Kidney (tissue), 14 donors: ENCODE measurements around the gene ATP6V1B1. TPM values are rescaled to one million over a fixed set of nuclear protein-coding genes. Genes with fewer than 3 reads are reported as not detected.

Experiments
- DNase-seq, 5 donors: peaks; one replicate each; pipeline ENCODE4 v3.0.0-alpha.2; 2013 to 2020
- FAIRE-seq: peaks from 2 replicates; lab custom pipeline; 2012; peaks lifted over from hg19 to GRCh38; lab: Jason Lieb, UNC
- H3K27ac ChIP-seq, 2 donors: one replicate each; pipeline ENCODE4 v1.7.0; 2013; ENCODE audit warnings: low read depth in 2 of 2, low read length in 2 of 2, inconsistent platforms in 1 of 2
- H3K27me3 ChIP-seq: one replicate; pipeline ENCODE4 v1.7.1; 2013; ENCODE audit warnings: low read length, inconsistent platforms; ENCODE audit not compliant: control insufficient read depth, insufficient read depth
- H3K36me3 ChIP-seq, 3 donors: one replicate each; pipeline versions ENCODE4 v1.7.0 to v1.7.1; 2013; ENCODE audit warnings: low read length in 3 of 3, control low read depth in 1 of 3, inconsistent platforms in 1 of 3; ENCODE audit not compliant: insufficient read depth in 3 of 3, control insufficient read depth in 2 of 3
- H3K4me1 ChIP-seq, 3 donors: one replicate each; pipeline versions ENCODE4 v1.7.0 to v1.7.1; 2013; ENCODE audit warnings: low read length in 3 of 3, inconsistent platforms in 1 of 3, low read depth in 1 of 3; ENCODE audit not compliant: control insufficient read depth in 2 of 3, insufficient read depth in 2 of 3
- H3K4me3 ChIP-seq, 3 donors: one replicate each; pipeline versions ENCODE4 v1.7.0 to v1.8.1; 2013; ENCODE audit warnings: low read length in 3 of 3, control low read depth in 1 of 3, inconsistent platforms in 1 of 3
- H3K9ac ChIP-seq, 3 donors: one replicate each; pipeline versions ENCODE4 v1.7.0 to v1.7.1; 2013; ENCODE audit warnings: low read length in 3 of 3, control low read depth in 1 of 3, inconsistent platforms in 1 of 3
- H3K9me3 ChIP-seq, 3 donors: one replicate each; pipeline versions ENCODE4 v1.7.0 to v1.7.1; 2013; ENCODE audit warnings: low read length in 3 of 3, control low read depth in 1 of 3, inconsistent platforms in 1 of 3; ENCODE audit not compliant: control insufficient read depth in 2 of 3, insufficient read depth in 1 of 3
- intact Hi-C: fragments of 100-400 bp; cut with DNase I; formaldehyde crosslinking; loops from one replicate; pipeline ENCODE4 v1.11.1; 2022
- polyA plus RNA-seq: library from polyadenylated mRNA; stranded (reverse); fragments of 350-450 nt; fragmentation: Illumina TruSeq; extraction: RNeasy Lipid Tissue Mini Kit (QIAGEN cat#74804); gene quantifications from one replicate; pipeline ENCODE4 v1.2.3, GENCODE V29; 2014; ENCODE audit warnings: low read depth, low replicate concordance; ENCODE audit not compliant: insufficient read depth
- total RNA-seq: library from RNA; stranded (reverse); fragmentation: NEBNext Ultra II Directional; extraction: Animal tissue kit (Norgen Biotek cat#: 25700); gene quantifications from one replicate; pipeline ENCODE4 v1.2.1, GENCODE V29; 2021
- TF ChIP-seq, protein P1 (sequence below): IDR thresholded peaks from 3 replicates; pipeline ENCODE4 v1.5.1; 2012; ENCODE audit warnings: mild to moderate bottlenecking, moderate library complexity, borderline replicate concordance; ENCODE audit not compliant: insufficient read depth; ENCODE audit errors: extremely low read depth
- donor health status: control.
- donor health status: control.
- donor health status: control.
- donor health status: control.
- donor health status: control.
- donor health status: DM: yes; HTN: yes; CAD: no.
- donor health status: Normal renal cell carcinoma (clear cell type).

The ATP6V1B1 gene
- total and polyA plus RNA-seq, 2 donors from 2014 or later: 37.9 to 400 TPM

DNA sequence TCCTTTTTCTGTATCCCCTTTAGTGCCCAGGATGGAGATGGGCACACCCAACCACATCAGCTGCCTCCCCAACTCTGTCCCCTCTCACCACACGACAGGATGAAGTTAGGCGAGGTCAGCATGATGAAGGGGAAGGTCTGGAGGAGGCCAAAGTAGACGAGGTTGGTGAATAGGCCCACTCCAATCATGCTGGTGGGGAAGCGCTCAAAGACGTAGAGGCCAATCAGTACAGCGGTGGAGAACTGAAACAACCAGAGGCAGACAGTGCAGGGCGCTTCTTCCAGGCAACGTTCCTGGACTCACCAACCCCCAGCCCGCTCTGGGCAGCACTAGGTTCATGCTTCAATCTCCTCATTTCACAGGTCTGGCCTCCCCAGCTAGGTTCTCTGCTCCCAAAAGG lies 56.0 kb downstream of the ATP6V1B1 start:
- peaks cover 0 to 25% (median 20%) of the 10 kb centered on the region in 3 donors for H3K36me3 ChIP-seq

GRCh38 chr2:70992945-70993853 lies 57.5 kb downstream of the ATP6V1B1 start:
- Histone ChIP-seq H3K9ac (peak overlapping the region in 2 of 3 donors; percentile 85 to 94), H3K9me3 (no peaks in the 10 kb centered on the region), H3K36me3 (peaks cover 0 to 22% (median 15%) of the 10 kb centered on the region in 3 donors), H3K4me3 (peak overlapping the region; percentile 30 to 96 (median 81)), H3K27me3 (no peaks in the 10 kb centered on the region), H3K27ac (no peak overlapping the region), H3K4me1 (peaks cover 0 to 16% (median 14%) of the 10 kb centered on the region in 3 donors)
- FAIRE-seq: no peak
- TF ChIP-seq, protein P1, sequence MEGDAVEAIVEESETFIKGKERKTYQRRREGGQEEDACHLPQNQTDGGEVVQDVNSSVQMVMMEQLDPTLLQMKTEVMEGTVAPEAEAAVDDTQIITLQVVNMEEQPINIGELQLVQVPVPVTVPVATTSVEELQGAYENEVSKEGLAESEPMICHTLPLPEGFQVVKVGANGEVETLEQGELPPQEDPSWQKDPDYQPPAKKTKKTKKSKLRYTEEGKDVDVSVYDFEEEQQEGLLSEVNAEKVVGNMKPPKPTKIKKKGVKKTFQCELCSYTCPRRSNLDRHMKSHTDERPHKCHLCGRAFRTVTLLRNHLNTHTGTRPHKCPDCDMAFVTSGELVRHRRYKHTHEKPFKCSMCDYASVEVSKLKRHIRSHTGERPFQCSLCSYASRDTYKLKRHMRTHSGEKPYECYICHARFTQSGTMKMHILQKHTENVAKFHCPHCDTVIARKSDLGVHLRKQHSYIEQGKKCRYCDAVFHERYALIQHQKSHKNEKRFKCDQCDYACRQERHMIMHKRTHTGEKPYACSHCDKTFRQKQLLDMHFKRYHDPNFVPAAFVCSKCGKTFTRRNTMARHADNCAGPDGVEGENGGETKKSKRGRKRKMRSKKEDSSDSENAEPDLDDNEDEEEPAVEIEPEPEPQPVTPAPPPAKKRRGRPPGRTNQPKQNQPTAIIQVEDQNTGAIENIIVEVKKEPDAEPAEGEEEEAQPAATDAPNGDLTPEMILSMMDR: no peak
- no peak for DNase-seq
- intact Hi-C loops: no loop called here

More for the DNA sequence above, 56.0 kb downstream of the ATP6V1B1 start:
- Histone ChIP-seq H3K27ac (no peak overlapping the region), H3K9ac (no peak overlapping the region), H3K4me3 (no peak overlapping the region), H3K9me3 (no peaks in the 10 kb centered on the region), H3K27me3 (no peaks in the 10 kb centered on the region), H3K4me1 (peaks cover 0 to 16% (median 14%) of the 10 kb centered on the region in 3 donors)
- FAIRE-seq: no peak
- TF ChIP-seq, protein P1: no peak
- no peak for DNase-seq
- intact Hi-C loops: no loop called here

DNA sequence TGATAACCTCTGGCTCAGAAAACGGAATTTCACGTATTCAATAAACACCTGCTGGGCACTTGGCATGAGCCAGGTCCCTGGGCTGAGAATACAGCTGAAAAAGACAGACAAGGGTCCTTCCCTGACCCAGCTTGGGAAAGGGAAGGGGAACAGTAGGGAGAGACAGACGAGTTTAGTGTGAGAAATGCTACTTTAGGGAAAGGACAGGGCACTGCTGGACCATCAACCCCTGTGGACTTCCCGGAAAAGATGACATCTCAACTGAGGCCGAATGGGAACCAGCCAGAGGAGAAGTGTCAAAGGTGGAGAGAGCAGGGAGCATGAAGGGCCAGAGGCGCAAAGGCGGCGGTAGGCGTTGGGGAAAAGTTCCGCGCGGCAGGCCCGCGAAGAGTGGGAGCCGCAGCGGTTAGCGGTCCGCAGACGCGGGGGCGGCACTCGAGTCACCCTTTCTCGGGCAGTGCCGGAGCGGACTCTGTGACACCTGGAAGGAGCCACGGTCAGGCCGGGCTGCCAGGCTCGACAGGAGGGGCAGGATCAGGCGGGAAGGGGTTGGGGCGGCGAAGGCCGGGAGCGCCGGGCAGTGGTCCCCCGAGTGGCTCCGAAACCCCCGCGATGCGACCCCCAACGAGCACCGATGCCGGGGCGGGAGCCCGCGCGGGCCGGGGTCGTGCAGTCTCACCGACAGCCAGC lies 58.5 kb downstream of the ATP6V1B1 start:
- FAIRE-seq (no peak), DNase-seq (peak in 1 of 5 donors; percentile 50)
- Histone ChIP-seq H3K27me3 (no peaks in the 10 kb centered on the region), H3K9me3 (no peaks in the 10 kb centered on the region), H3K9ac (peak overlapping the region; percentile 50 to 94 (median 85)), H3K36me3 (peaks cover 0 to 14% (median 10%) of the 10 kb centered on the region in 3 donors), H3K27ac (peak overlapping the region; percentile 44 to 51), H3K4me3 (peak overlapping the region; percentile 75 to 96 (median 81)), H3K4me1 (peaks cover 0 to 16% (median 14%) of the 10 kb centered on the region in 3 donors)
- TF ChIP-seq, protein P1: no peak
- intact Hi-C loops: no loop called here
